ENCODE data around the gene AGBL1. TPM values are rescaled to one million over a fixed set of nuclear protein-coding genes. Genes with fewer than 3 reads are reported as not detected.

The AGBL1 gene
- total RNA-seq, 4 donors from 2014 or later, result 0.32 to 0.40 TPM; not detected in 2

- Histone ChIP-seq H3K27ac (no peak overlapping the region), H3K4me3 (no peak overlapping the region), H3K9me3 (no peaks in the 10 kb centered on the region), H3K36me3 (no peaks in the 10 kb centered on the region), H3K4me1 (no peaks in the 10 kb centered on the region), H3K27me3 (no peaks in the 10 kb centered on the region)
- TF ChIP-seq EP300 (IDR thresholded peaks at IDR 0.05; ENCODE audit: low read depth), result no peak
- no peak for TF ChIP-seq CTCF (IDR thresholded peaks at IDR 0.05)
- TF ChIP-seq POLR2AphosphoS5 (IDR thresholded peaks at IDR 0.05), result no peak
- TF ChIP-seq POLR2A (IDR thresholded peaks at IDR 0.05), result no peak
- DNase-seq, result no peak
- in situ Hi-C loops (cut with MboI; ENCODE audit: low pct_ligation_motif_present in 1 of 4, low pct_unique_long_range_greater_than_20kb in 1 of 4, low sequenced_read_pairs in 3 of 4) (no loop called here), intact Hi-C loops (cut with DNase I; ENCODE audit: low total_unique reads) (no loop called here)
- WGBS, 2 donors (ENCODE audit: low coverage in 1 of 2), result 60 to 62% methylated on average over 2 of the region's 2 CpGs
Observed at GRCh38 chr15:86136861-86137260, 57.2 kb downstream of the AGBL1 start.

- intact Hi-C loops (cut with DNase I; ENCODE audit: low total_unique reads) (no loop called here), in situ Hi-C loops (cut with MboI; ENCODE audit: low pct_ligation_motif_present in 1 of 4, low pct_unique_long_range_greater_than_20kb in 1 of 4, low sequenced_read_pairs in 3 of 4) (no loop called here)
- TF ChIP-seq EP300 (IDR thresholded peaks at IDR 0.05; ENCODE audit: low read depth), result no peak
- TF ChIP-seq POLR2AphosphoS5 (IDR thresholded peaks at IDR 0.05), result no peak
- Histone ChIP-seq H3K9me3 (no peaks in the 10 kb centered on the region), H3K36me3 (no peaks in the 10 kb centered on the region), H3K4me1 (no peaks in the 10 kb centered on the region), H3K27me3 (no peaks in the 10 kb centered on the region), H3K4me3 (no peak overlapping the region), H3K27ac (no peak overlapping the region)
- DNase-seq, result no peak
- 61 to 92% methylated on average over 3 of the region's 3 CpGs for WGBS, 2 donors (ENCODE audit: low coverage in 1 of 2)
Observed at GRCh38 chr15:86138798-86139197, 59.1 kb downstream of the AGBL1 start.

GRCh38 chr15:86139828-86140227 lies 60.2 kb downstream of the AGBL1 start:
- intact Hi-C loops (cut with DNase I; ENCODE audit: low total_unique reads), result no loop called here
- TF ChIP-seq EP300 (IDR thresholded peaks at IDR 0.05; ENCODE audit: low read depth) (no peak), CTCF (IDR thresholded peaks at IDR 0.05) (peak in 2 of 5 experiments; percentile 14 to 15), POLR2A (IDR thresholded peaks at IDR 0.05) (no peak)
- no peak overlapping the region for H3K27ac ChIP-seq
- no peak for DNase-seq
- WGBS, 2 donors (ENCODE audit: low coverage in 1 of 2), result 48 to 69% methylated on average over 3 to 9 of the region's 9 CpGs
- no peaks in the 10 kb centered on the region for H3K27me3 ChIP-seq
- H3K36me3 ChIP-seq, result no peaks in the 10 kb centered on the region
- no peaks in the 10 kb centered on the region for H3K9me3 ChIP-seq
- no peaks in the 10 kb centered on the region for H3K4me1 ChIP-seq
- in situ Hi-C loops (cut with MboI; ENCODE audit: low pct_ligation_motif_present in 1 of 4, low pct_unique_long_range_greater_than_20kb in 1 of 4, low sequenced_read_pairs in 3 of 4), result no loop called here
- no peak overlapping the region for H3K4me3 ChIP-seq

GRCh38 chr15:86154705-86155104 lies 75.0 kb downstream of the AGBL1 start:
- TF ChIP-seq POLR2A (IDR thresholded peaks at IDR 0.05) (no peak), EP300 (IDR thresholded peaks at IDR 0.05; ENCODE audit: low read depth) (no peak)
- DNase-seq, result no peak
- WGBS, 2 donors (ENCODE audit: low coverage in 1 of 2), result 42 to 80% methylated on average over 1 of the region's 1 CpG

GRCh38 chr15:86155551-86155950 lies 75.9 kb downstream of the AGBL1 start:
- no peak overlapping the region for H3K27ac ChIP-seq
- 42 to 58% methylated on average over 3 of the region's 3 CpGs for WGBS, 2 donors (ENCODE audit: low coverage in 1 of 2)
- no peaks in the 10 kb centered on the region for H3K9me3 ChIP-seq
- no peak for DNase-seq
- TF ChIP-seq EP300 (IDR thresholded peaks at IDR 0.05; ENCODE audit: low read depth) (no peak), POLR2AphosphoS5 (IDR thresholded peaks at IDR 0.05) (no peak), POLR2A (IDR thresholded peaks at IDR 0.05) (no peak), CTCF (IDR thresholded peaks at IDR 0.05) (no peak)
- H3K4me1 ChIP-seq, result no peaks in the 10 kb centered on the region
- no peak overlapping the region for H3K4me3 ChIP-seq
- intact Hi-C loops (cut with DNase I; ENCODE audit: low total_unique reads), result no loop called here
- no peaks in the 10 kb centered on the region for H3K36me3 ChIP-seq
- in situ Hi-C loops (cut with MboI; ENCODE audit: low pct_ligation_motif_present in 1 of 4, low pct_unique_long_range_greater_than_20kb in 1 of 4, low sequenced_read_pairs in 3 of 4), result no loop called here
- H3K27me3 ChIP-seq, result no peaks in the 10 kb centered on the region

More at GRCh38 chr15:86154705-86155104, 75.0 kb downstream of the AGBL1 start:
- Histone ChIP-seq H3K9me3 (no peaks in the 10 kb centered on the region), H3K36me3 (no peaks in the 10 kb centered on the region), H3K4me1 (no peaks in the 10 kb centered on the region), H3K27ac (no peak overlapping the region), H3K4me3 (no peak overlapping the region), H3K27me3 (no peaks in the 10 kb centered on the region)
- in situ Hi-C loops (cut with MboI; ENCODE audit: low pct_ligation_motif_present in 1 of 4, low pct_unique_long_range_greater_than_20kb in 1 of 4, low sequenced_read_pairs in 3 of 4), result no loop called here
- intact Hi-C loops (cut with DNase I; ENCODE audit: low total_unique reads), result no loop called here

Data from transverse colon (tissue), 4 donors.